ENCODE data around the gene COASY.
"Not testable (repeated sequence)": the region's sequence is repeated elsewhere in the genome, so short reads cannot be mapped to it uniquely, and the experiment has no call there.

Gene COASY

GRCh38 chr17:42531455-42532354, 30.2 kb upstream of the COASY start:
- DNase-seq: peak; percentile 47

GRCh38 chr17:42535155-42536047, 26.5 kb upstream of the COASY start:
- DNase-seq: no peak

GRCh38 chr17:42536048-42536371, 25.9 kb upstream of the COASY start, which contains the start of gene NAGLU:
Gene NAGLU (plus strand): TSS chr17:42536241. CDS start chr17:42536273, 32 bp downstream.
- DNase-seq: peak; percentile 70

GRCh38 chr17:42536372-42537155, 25.4 kb upstream of the COASY start:
- peak; percentile 59 for DNase-seq

- DNase-seq: no peak
These were observed 24.7 kb upstream of the COASY start for GRCh38 chr17:42537156-42537805.

- DNase-seq: no peak
These were observed 24.0 kb upstream of the COASY start for GRCh38 chr17:42537826-42538451.

GRCh38 chr17:42538482-42538881, 23.5 kb upstream of the COASY start:
- DNase-seq: no peak

- not testable (repeated sequence) for DNase-seq
These were observed 21.4 kb upstream of the COASY start for GRCh38 chr17:42540558-42540957.

GRCh38 chr17:42541041-42541833, 20.7 kb upstream of the COASY start:
- no peak for DNase-seq

- no peak for DNase-seq
These were observed 18.5 kb upstream of the COASY start for GRCh38 chr17:42543190-42544079.

GRCh38 chr17:42544874-42545283, 17.1 kb upstream of the COASY start:
- DNase-seq: no peak

- not testable (repeated sequence) for DNase-seq
These were observed 16.0 kb upstream of the COASY start for GRCh38 chr17:42545755-42546505.

GRCh38 chr17:42547001-42547461, 14.9 kb upstream of the COASY start:
- DNase-seq: no peak

GRCh38 chr17:42547698-42548069, 14.3 kb upstream of the COASY start:
- DNase-seq: no peak

GRCh38 chr17:42548070-42548837, 13.7 kb upstream of the COASY start:
- DNase-seq: peak; percentile 81

GRCh38 chr17:42548993-42549755, 12.8 kb upstream of the COASY start:
- no peak for DNase-seq

GRCh38 chr17:42552736-42553135, 9.2 kb upstream of the COASY start, which contains the start of gene HSD17B1:
Gene HSD17B1 (plus strand): TSS chr17:42552923. CDS start chr17:42552934, 11 bp downstream.
- DNase-seq: not testable (repeated sequence)
